Caco-2 (cell line): ENCODE data around the gene ABCF1. TPM values are rescaled to one million over a fixed set of nuclear protein-coding genes. Genes with fewer than 3 reads are reported as not detected.

Source experiments
- BruUV-seq: library from RNA; stranded (reverse); fragments of 400-500 nt; replicated peaks from 2 replicates; lab custom pipeline; 2021; lab: Mats Ljungman, UMichigan
- CTCF ChIA-PET: fragments of 300-600 bp; sonication (Branson Sonifier 250); formaldehyde crosslinking; loops from one replicate; lab custom pipeline; 2022; ENCODE audit warnings: antibody characterized with exemption; lab: Charles Lee
- POLR2A ChIA-PET: fragments of 300-600 bp; sonication (Branson Sonifier 250); formaldehyde crosslinking; loops from one replicate; lab custom pipeline; 2022; ENCODE audit warnings: antibody characterized with exemption; lab: Charles Lee
- DNase-seq, 2 experiments: peaks; one replicate each; pipeline versions ENCODE4 v3.0.0 to v3.0.0-alpha.2; 2020 to 2022
- H3K27me3 ChIP-seq: replicated peaks from 2 replicates; pipeline ENCODE4 v1.6.0; 2011; ENCODE audit warnings: low read length; ENCODE audit not compliant: control insufficient read depth, insufficient read depth
- H3K36me3 ChIP-seq: 2 replicates; pipeline ENCODE4 v1.5.1; 2011; ENCODE audit warnings: low read length; ENCODE audit not compliant: control insufficient read depth, insufficient read depth
- H3K4me1 ChIP-seq: fragments of 250-450 bp; sonication (Bioruptor Pico); 2 replicates; pipeline ENCODE4 v1.5.1; 2020; ENCODE audit warnings: mild to moderate bottlenecking
- H3K4me3 ChIP-seq: 2 replicates; pipeline ENCODE4 v1.5.1; 2011; ENCODE audit warnings: low read depth, mild to moderate bottlenecking, control low read depth, low read length
- H3K9me3 ChIP-seq: fragments of 250-450 bp; sonication (Bioruptor Pico); 2 replicates; pipeline ENCODE4 v1.5.1; 2020; ENCODE audit warnings: mild to moderate bottlenecking, moderate library complexity
- H3K27ac Mint-ChIP-seq: one replicate; pipeline ENCODE4 v1.8.0; 2022; ENCODE audit warnings: mixed read lengths; ENCODE audit not compliant: unreplicated experiment
- H3K27me3 Mint-ChIP-seq: one replicate; pipeline ENCODE4 v1.8.0; 2022; ENCODE audit warnings: mixed read lengths; ENCODE audit not compliant: insufficient read depth, unreplicated experiment
- H3K36me3 Mint-ChIP-seq: one replicate; pipeline ENCODE4 v1.8.0; 2022; ENCODE audit warnings: mild to moderate bottlenecking, mixed read lengths; ENCODE audit not compliant: insufficient read depth, unreplicated experiment
- H3K4me1 Mint-ChIP-seq: one replicate; pipeline ENCODE4 v1.8.0; 2022; ENCODE audit warnings: low read depth, mixed read lengths; ENCODE audit not compliant: unreplicated experiment
- H3K4me3 Mint-ChIP-seq: one replicate; pipeline ENCODE4 v1.8.0; 2022; ENCODE audit warnings: mild to moderate bottlenecking, moderate library complexity, mixed read lengths; ENCODE audit not compliant: unreplicated experiment
- H3K9me3 Mint-ChIP-seq: one replicate; pipeline ENCODE4 v1.8.0; 2022; ENCODE audit warnings: mixed read lengths; ENCODE audit not compliant: unreplicated experiment
- intact Hi-C: fragments of 100-400 bp; cut with micrococcal nuclease; formaldehyde crosslinking; loops from one replicate; pipeline ENCODE4 v1.10.0; 2022; ENCODE audit not compliant: unreplicated experiment
- total RNA-seq: library from RNA; stranded (reverse); gene quantifications from 2 replicates; pipeline ENCODE4 v1.2.3, GENCODE V29; 2022
- TF ChIP-seq, protein P1 (sequence below), 2 experiments: fragments of 200-600 bp in 1 of 2; IDR thresholded peaks; 1 replicate in 1 of 2; 2 replicates in 1 of 2; pipeline versions ENCODE4 v1.5.1 to v1.8.0; 2011 to 2022; ENCODE audit warnings: antibody characterized with exemption in 1 of 2, control low read depth in 1 of 2, inconsistent platforms in 1 of 2, low read depth in 1 of 2, low read length in 1 of 2, mild to moderate bottlenecking in 1 of 2, moderate library complexity in 1 of 2; ENCODE audit not compliant: insufficient read depth in 1 of 2, severe bottlenecking in 1 of 2, unreplicated experiment in 1 of 2

Gene ABCF1
- total RNA-seq, 1 experiment from 2014 or later = 93.7 TPM

GRCh38 chr6:30557683-30557981 is 13.6 kb upstream of the ABCF1 start:
- H3K4me3 ChIP-seq = peak overlapping the region; percentile 88
- H3K36me3 Mint-ChIP-seq = peaks cover 62% of the 10 kb centered on the region
- H3K27me3 ChIP-seq = no peaks in the 10 kb centered on the region
- peak overlapping the region; percentile 100 for H3K27ac Mint-ChIP-seq
- peak overlapping the region; percentile 95 for H3K4me3 Mint-ChIP-seq
- no peak for DNase-seq
- TSS peak; percentile 45 for BruUV-seq
- H3K4me1 ChIP-seq = peaks cover 5% of the 10 kb centered on the region; the same call in 1 of the 2 replicates
- ChIA-PET POLR2A (interaction anchor here (0.5 to 1.7 kb wide), 6 partner anchors 9 to 326 kb away, joined by 3 to 25 read pairs (median 4); partner anchors contain the start of gene ABCF1), CTCF (interaction anchor here (1.0 to 1.4 kb wide), 3 partner anchors 13 to 76 kb away, joined by 3 to 5 read pairs (median 3); no protein-coding TSS in a partner anchor)
- no peaks in the 10 kb centered on the region for H3K9me3 ChIP-seq
- peaks cover 5% of the 10 kb centered on the region for H3K36me3 ChIP-seq
- intact Hi-C loops = loop anchor here (2.0 to 5.0 kb wide), 2 partner anchors 40 to 59 kb away; partner anchors contain the start of genes MRPS18B and PPP1R10
- no peaks in the 10 kb centered on the region for H3K27me3 Mint-ChIP-seq
- TF ChIP-seq, protein P1, sequence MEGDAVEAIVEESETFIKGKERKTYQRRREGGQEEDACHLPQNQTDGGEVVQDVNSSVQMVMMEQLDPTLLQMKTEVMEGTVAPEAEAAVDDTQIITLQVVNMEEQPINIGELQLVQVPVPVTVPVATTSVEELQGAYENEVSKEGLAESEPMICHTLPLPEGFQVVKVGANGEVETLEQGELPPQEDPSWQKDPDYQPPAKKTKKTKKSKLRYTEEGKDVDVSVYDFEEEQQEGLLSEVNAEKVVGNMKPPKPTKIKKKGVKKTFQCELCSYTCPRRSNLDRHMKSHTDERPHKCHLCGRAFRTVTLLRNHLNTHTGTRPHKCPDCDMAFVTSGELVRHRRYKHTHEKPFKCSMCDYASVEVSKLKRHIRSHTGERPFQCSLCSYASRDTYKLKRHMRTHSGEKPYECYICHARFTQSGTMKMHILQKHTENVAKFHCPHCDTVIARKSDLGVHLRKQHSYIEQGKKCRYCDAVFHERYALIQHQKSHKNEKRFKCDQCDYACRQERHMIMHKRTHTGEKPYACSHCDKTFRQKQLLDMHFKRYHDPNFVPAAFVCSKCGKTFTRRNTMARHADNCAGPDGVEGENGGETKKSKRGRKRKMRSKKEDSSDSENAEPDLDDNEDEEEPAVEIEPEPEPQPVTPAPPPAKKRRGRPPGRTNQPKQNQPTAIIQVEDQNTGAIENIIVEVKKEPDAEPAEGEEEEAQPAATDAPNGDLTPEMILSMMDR (IDR thresholded peaks at IDR 0.05; ENCODE audit: insufficient read depth in 1 of 2, low read depth in 1 of 2, low read length in 1 of 2, severe bottlenecking in 1 of 2, unreplicated experiment in 1 of 2) = no peak
- peaks cover 14% of the 10 kb centered on the region for H3K4me1 Mint-ChIP-seq
- H3K9me3 Mint-ChIP-seq = no peaks in the 10 kb centered on the region

GRCh38 chr6:30560930-30561329 is 10.3 kb upstream of the ABCF1 start:
- H3K4me3 ChIP-seq = no peak overlapping the region
- POLR2A ChIA-PET = no interaction called here

DNA sequence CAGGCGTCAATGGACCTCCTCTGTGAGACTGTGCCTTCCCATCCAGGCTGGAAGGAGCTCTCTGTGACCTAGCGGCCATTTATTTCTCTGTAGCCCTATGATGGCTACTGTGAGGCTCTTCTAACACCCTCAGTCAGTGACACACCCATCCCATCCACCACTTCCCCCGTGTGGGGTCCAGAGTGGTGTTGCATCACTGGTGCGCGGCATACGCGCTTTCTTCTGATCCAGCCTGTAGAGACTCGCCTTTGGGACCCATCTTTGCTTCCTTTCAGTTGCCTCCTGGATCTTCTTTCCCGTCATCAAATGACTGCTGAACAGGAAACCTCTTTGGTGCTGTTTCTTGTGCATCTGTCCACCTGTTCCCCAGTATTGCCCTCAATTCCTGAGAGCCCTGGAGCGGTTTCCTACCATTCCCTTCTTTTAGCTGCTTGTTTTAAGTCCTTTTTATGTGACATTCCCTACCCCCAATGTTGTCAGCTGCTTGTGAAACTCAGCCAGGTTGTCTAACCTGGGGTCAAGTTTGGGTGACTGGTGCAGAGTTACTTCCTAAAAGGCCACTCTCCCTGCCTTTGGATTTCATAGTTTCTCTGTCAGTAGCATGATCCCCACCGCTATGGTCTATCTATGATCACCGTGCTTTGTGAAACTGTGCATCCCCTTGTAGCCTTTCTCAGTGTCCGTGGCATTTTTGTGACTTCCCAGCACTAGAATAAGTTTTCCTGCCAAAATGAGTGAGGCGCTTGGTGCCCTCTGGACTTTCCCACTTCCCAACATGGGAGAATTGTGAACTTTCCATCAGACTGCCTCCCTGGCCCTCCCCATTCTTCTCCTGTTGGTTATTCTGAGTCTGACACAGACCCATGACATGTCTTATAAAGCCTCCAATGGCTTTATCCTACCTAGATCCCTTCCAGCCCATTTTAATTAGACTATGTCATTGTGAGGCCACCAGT is 8.5 kb upstream of the ABCF1 start:
- intact Hi-C loops = no loop called here
- no peaks in the 10 kb centered on the region for H3K27me3 Mint-ChIP-seq
- Histone ChIP-seq H3K4me3 (no peak overlapping the region), H3K27me3 (no peaks in the 10 kb centered on the region), H3K9me3 (no peaks in the 10 kb centered on the region), H3K4me1 (no peaks in the 10 kb centered on the region), H3K36me3 (no peaks in the 10 kb centered on the region; the same call in 1 of the 2 replicates)
- ChIA-PET POLR2A (interaction anchor here (0.6 kb wide), 1 partner anchor 86 kb away, joined by 7 read pairs; no protein-coding TSS in a partner anchor), CTCF (no interaction called here)
- no peak overlapping the region for H3K27ac Mint-ChIP-seq
- H3K4me3 Mint-ChIP-seq = no peak overlapping the region
- H3K4me1 Mint-ChIP-seq = peaks cover 2% of the 10 kb centered on the region
- H3K9me3 Mint-ChIP-seq = no peaks in the 10 kb centered on the region
- H3K36me3 Mint-ChIP-seq = peaks cover 36% of the 10 kb centered on the region
- DNase-seq = no peak
- no TSS peak for BruUV-seq
- TF ChIP-seq, protein P1 (IDR thresholded peaks at IDR 0.05; ENCODE audit: insufficient read depth in 1 of 2, low read depth in 1 of 2, low read length in 1 of 2, severe bottlenecking in 1 of 2, unreplicated experiment in 1 of 2) = no peak

More at GRCh38 chr6:30560930-30561329, 10.3 kb upstream of the ABCF1 start:
- Histone ChIP-seq H3K36me3 (no peaks in the 10 kb centered on the region; the same call in 1 of the 2 replicates), H3K4me1 (no peaks in the 10 kb centered on the region), H3K27me3 (no peaks in the 10 kb centered on the region), H3K9me3 (no peaks in the 10 kb centered on the region)
- Mint-ChIP-seq H3K4me3 (no peak overlapping the region), H3K27ac (no peak overlapping the region), H3K27me3 (no peaks in the 10 kb centered on the region), H3K4me1 (peaks cover 6% of the 10 kb centered on the region), H3K36me3 (peaks cover 54% of the 10 kb centered on the region), H3K9me3 (no peaks in the 10 kb centered on the region)
- TF ChIP-seq, protein P1 (IDR thresholded peaks at IDR 0.05; ENCODE audit: insufficient read depth in 1 of 2, low read depth in 1 of 2, low read length in 1 of 2, severe bottlenecking in 1 of 2, unreplicated experiment in 1 of 2) = no peak
- no peak for DNase-seq
- BruUV-seq = no TSS peak
- CTCF ChIA-PET = no interaction called here
- intact Hi-C loops = no loop called here
